A549 (cell line): ENCODE measurements around the gene PIP4K2B. TPM values are rescaled to one million over a fixed set of nuclear protein-coding genes. Genes with fewer than 3 reads are reported as not detected.
A peak's percentile ranks its signal among the peaks of the same experiment; 100 is the strongest.

ENCODE experiments used
- ATAC-seq, 2 experiments: fragments of 200-7000 bp in 1 of 2; fragments of >200 bp in 1 of 2; cut with Nextera tagmentation in 1 of 2; cut with Tn5 transposase in 1 of 2; 3 replicates each; pipeline versions ENCODE4 v1.8.0 to v1.9.1; 2018 to 2020; ENCODE audit warnings: mild to moderate bottlenecking in 1 of 2, moderate library complexity in 1 of 2
- CTCF ChIA-PET: fragments of 300-600 bp; sonication (Branson Sonifier 250); formaldehyde crosslinking; extraction: SDS; loops from one replicate; lab custom pipeline; 2021; ENCODE audit warnings: antibody characterized with exemption, inconsistent platforms; lab: Yijun Ruan, JAX
- POLR2A ChIA-PET: fragments of 350-600 bp; formaldehyde crosslinking; extraction: SDS; loops from one replicate; lab custom pipeline; 2021; ENCODE audit warnings: antibody characterized with exemption, inconsistent platforms; lab: Yijun Ruan, JAX
- DNase-seq, 2 experiments: peaks; one replicate each; pipeline versions ENCODE4 v3.0.0 to v3.0.0-alpha.2; 2011 to 2016; ENCODE audit warnings: low read depth in 1 of 2, low spot score in 1 of 2
- FAIRE-seq: peaks from 2 replicates; lab custom pipeline; 2011; peaks lifted over from hg19 to GRCh38; lab: Jason Lieb, UNC
- H3K27ac ChIP-seq, 2 experiments: fragments of >200 bp; sonication (Bioruptor Twin); formaldehyde crosslinking; 3 replicates each; pipeline ENCODE4 v1.5.1; 2016 to 2017
- H3K4me1 ChIP-seq: fragments of >200 bp; sonication (Bioruptor Twin); formaldehyde crosslinking; 3 replicates; pipeline ENCODE4 v1.6.1; 2016
- H3K4me2 ChIP-seq: fragments of >200 bp; sonication (Bioruptor Twin); formaldehyde crosslinking; 3 replicates; pipeline ENCODE4 v1.6.1; 2016
- H3K4me3 ChIP-seq: fragments of >200 bp; sonication (Bioruptor Twin); formaldehyde crosslinking; 3 replicates; pipeline ENCODE4 v1.5.1; 2016
- H3K9me3 ChIP-seq: fragments of >200 bp; sonication (Bioruptor Twin); formaldehyde crosslinking; 3 replicates; pipeline ENCODE4 v1.6.1; 2016
- BCL3 ChIP-seq: fragments of >200 bp; sonication (Bioruptor Twin); formaldehyde crosslinking; IDR thresholded peaks from 3 replicates; pipeline ENCODE4 v1.6.1; 2016
- BHLHE40 ChIP-seq: IDR thresholded peaks from 2 replicates; pipeline ENCODE4 v1.6.1; 2012; ENCODE audit warnings: low read depth, low read length, inconsistent platforms
- CBX8 ChIP-seq: fragments of 200-600 bp; sonication (generic); IDR thresholded peaks from 2 replicates; pipeline ENCODE4 v1.6.1; 2016
- CEBPB ChIP-seq, 2 experiments: fragments of >200 bp in 1 of 2; sonication (Bioruptor Twin) in 1 of 2; formaldehyde crosslinking in 1 of 2; IDR thresholded peaks; 2 replicates each; pipeline ENCODE4 v1.6.1; 2012 to 2016
- CTCF ChIP-seq: fragments of >200 bp; sonication (Bioruptor Twin); formaldehyde crosslinking; IDR thresholded peaks from 3 replicates; pipeline ENCODE4 v1.5.1; 2016
- E2F6 ChIP-seq: IDR thresholded peaks from 2 replicates; pipeline ENCODE4 v1.6.1; 2012; ENCODE audit warnings: low read depth, borderline replicate concordance
- EP300 ChIP-seq, 2 experiments: fragments of >200 bp; sonication (Bioruptor Twin); formaldehyde crosslinking; IDR thresholded peaks; 2 replicates in 1 of 2; 3 replicates in 1 of 2; pipeline ENCODE4 v1.6.1; 2016 to 2017
- FOSB ChIP-seq: fragments of 250-450 bp; sonication (Bioruptor Pico); IDR thresholded peaks from 2 replicates; pipeline ENCODE4 v1.5.0; 2020; ENCODE audit warnings: mild to moderate bottlenecking, moderate library complexity
- FOSL2 ChIP-seq, 2 experiments: fragments of 450-650 bp in 1 of 2; fragments of >200 bp in 1 of 2; sonication (Bioruptor Twin) in 1 of 2; formaldehyde crosslinking; IDR thresholded peaks; 2 replicates each; pipeline versions ENCODE4 v1.5.0 to v1.6.1; 2016 to 2020; ENCODE audit warnings: mild to moderate bottlenecking in 1 of 2, moderate library complexity in 1 of 2
- HDAC2 ChIP-seq: fragments of 200-600 bp; sonication (generic); IDR thresholded peaks from 2 replicates; pipeline ENCODE4 v1.6.1; 2016
- HES2 ChIP-seq: fragments of >200 bp; sonication (Bioruptor Twin); formaldehyde crosslinking; IDR thresholded peaks from 2 replicates; pipeline ENCODE4 v1.6.1; 2016
- HEYL ChIP-seq: fragments of 250-450 bp; sonication (Bioruptor Pico); IDR thresholded peaks from 2 replicates; pipeline ENCODE4 v1.8.0; 2021; ENCODE audit warnings: mild to moderate bottlenecking, moderate library complexity
- HMGXB4 ChIP-seq: fragments of 250-450 bp; sonication (Bioruptor Pico); IDR thresholded peaks from 2 replicates; pipeline ENCODE4 v1.5.0; 2021; ENCODE audit warnings: mild to moderate bottlenecking, moderate library complexity, borderline replicate concordance
- HOXA7 ChIP-seq: fragments of 250-450 bp; sonication (Bioruptor Pico); IDR thresholded peaks from 2 replicates; pipeline ENCODE4 v1.5.0; 2020; ENCODE audit warnings: mild to moderate bottlenecking, moderate library complexity
- JUN ChIP-seq, 2 experiments: fragments of >200 bp; sonication (Bioruptor Twin); formaldehyde crosslinking; IDR thresholded peaks; 2 replicates in 1 of 2; 3 replicates in 1 of 2; pipeline ENCODE4 v1.6.1; 2016 to 2017
- KDM5A ChIP-seq: fragments of 200-600 bp; sonication (generic); IDR thresholded peaks from 2 replicates; pipeline ENCODE4 v1.6.1; 2016; ENCODE audit warnings: antibody characterized with exemption, mild to moderate bottlenecking
- MAFK ChIP-seq: fragments of 450-650 bp; IDR thresholded peaks from 2 replicates; pipeline ENCODE4 v1.6.1; 2014; ENCODE audit not compliant: partially characterized antibody
- MAZ ChIP-seq: fragments of 150-350 bp; IDR thresholded peaks from 2 replicates; pipeline ENCODE4 v1.6.1; 2014; ENCODE audit warnings: antibody characterized with exemption, low read depth, low read length, borderline replicate concordance
- MYC ChIP-seq: IDR thresholded peaks from 2 replicates; pipeline ENCODE4 v1.6.1; 2012; ENCODE audit warnings: mild to moderate bottlenecking, inconsistent platforms, low read length, improper control_type of control experiment, borderline replicate concordance
- NFE2L2 ChIP-seq: fragments of 150-350 bp; conservative IDR thresholded peaks from 2 replicates; pipeline ENCODE4 v1.6.1; 2014; ENCODE audit warnings: low read length
- PHF8 ChIP-seq: fragments of 200-600 bp; sonication (generic); IDR thresholded peaks from 2 replicates; pipeline ENCODE4 v1.6.1; 2016; ENCODE audit warnings: low read depth, mild to moderate bottlenecking, antibody characterized with exemption, moderate library complexity, borderline replicate concordance
- POLR2A ChIP-seq: IDR thresholded peaks from 2 replicates; pipeline ENCODE4 v1.6.1; 2012; ENCODE audit warnings: mild to moderate bottlenecking, low read length
- RCOR1 ChIP-seq: fragments of 150-350 bp; IDR thresholded peaks from 2 replicates; pipeline ENCODE4 v1.6.1; 2014; ENCODE audit warnings: antibody characterized with exemption, low read length, low read depth
- SMC3 ChIP-seq: fragments of >200 bp; sonication (Bioruptor Twin); formaldehyde crosslinking; IDR thresholded peaks from 3 replicates; pipeline ENCODE4 v1.6.1; 2018; ENCODE audit warnings: inconsistent platforms
- SREBF2 ChIP-seq: fragments of 450-650 bp; IDR thresholded peaks from 2 replicates; pipeline ENCODE4 v1.6.1; 2014; ENCODE audit warnings: mild to moderate bottlenecking, moderate library complexity
- TP53 ChIP-seq: fragments of 250-450 bp; sonication (Bioruptor Pico); IDR thresholded peaks from 2 replicates; pipeline ENCODE4 v1.5.0; 2021; ENCODE audit warnings: mild to moderate bottlenecking, moderate library complexity
- ZC3H11A ChIP-seq: fragments of 450-650 bp; IDR thresholded peaks from 2 replicates; pipeline ENCODE4 v1.6.1; 2014; ENCODE audit warnings: antibody characterized with exemption, mild to moderate bottlenecking
- ZSCAN20 ChIP-seq: fragments of 250-450 bp; sonication (Bioruptor Pico); IDR thresholded peaks from 2 replicates; pipeline ENCODE4 v1.8.0; 2022; ENCODE audit warnings: mild to moderate bottlenecking, moderate library complexity
- WGBS: methylation state at CpG from one replicate; pipeline ENCODE4 v1.1.6; 2017; ENCODE audit errors: missing lambda C conversion rate; 5-methylcytosine and 5-hydroxymethylcytosine counted together
- polyA plus RNA-seq, 4 experiments: library from polyadenylated mRNA; depleted of rRNA in 3 of 4; stranded (reverse); fragments of >200 nt; fragmentation: RNase III in 1 of 4; extraction: RNeasy Plus Mini Kit Qiagen cat#74134 plus additional on column Dnase treatment in 1 of 4; gene quantifications; 2 replicates in 3 of 4; 3 replicates in 1 of 4; pipeline ENCODE4 v1.2.3, GENCODE V29; 2011 to 2017

Gene PIP4K2B
- polyA plus RNA-seq, 2 of the 4 experiments (the other 2 are of a cell fraction): 40.3 to 53.7 TPM

- peak; percentile 75 to 89; a peak in 5 of 6 replicates for ATAC-seq
- peak; percentile 68 to 72 for DNase-seq
- no peak overlapping the region for H3K4me2 ChIP-seq
- 77% methylated on average over 8 of the region's 8 CpGs for WGBS
- H3K9me3 ChIP-seq: no peaks in the 10 kb centered on the region
- CTCF ChIA-PET: interaction anchor here (1.0 kb wide), 2 partner anchors 11 to 18 kb away, joined by 3 read pairs; no protein-coding TSS in a partner anchor
- H3K4me1 ChIP-seq: peaks cover 16% of the 10 kb centered on the region; the same call in 2 of the 3 replicates
- no peak overlapping the region for H3K4me3 ChIP-seq
- no peak for FAIRE-seq
- H3K27ac ChIP-seq: 0 out of 6 replicates have a peak overlapping the region, but pooled peaks of 1 of the 2 experiments have one; percentile 10
- TF ChIP-seq FOSB (CRISPR knock-in tag): no peak
- no peak for TF ChIP-seq FOSL2 (IDR thresholded peaks at IDR 0.05)
- peak; percentile 61 for TF ChIP-seq FOSL2 (CRISPR knock-in tag; IDR thresholded peaks at IDR 0.05)
- TF ChIP-seq CBX8: no peak
- TF ChIP-seq HEYL (CRISPR knock-in tag): no peak
- no peak for TF ChIP-seq TP53 (CRISPR knock-in tag)
- peak in 1 of 2 experiments; percentile 37; a peak in 1 of 4 replicates for TF ChIP-seq CEBPB (IDR thresholded peaks at IDR 0.05)
- no peak for TF ChIP-seq HES2
- no peak for TF ChIP-seq HDAC2
- TF ChIP-seq CTCF: peak; percentile 24; the same call in 2 of the 3 replicates
- no peak for TF ChIP-seq HOXA7
- TF ChIP-seq NFE2L2: no peak
- TF ChIP-seq MAFK: peak; percentile 63
- TF ChIP-seq ZSCAN20: no peak
- POLR2A ChIA-PET: no interaction called here
Observed at GRCh38 chr17:38815576-38816193, 16.3 kb upstream of the PIP4K2B start.

- no peak; a peak in 1 of 6 replicates for ATAC-seq
Observed at GRCh38 chr17:38809828-38810227, 10.5 kb upstream of the PIP4K2B start.

More at GRCh38 chr17:38809828-38810227, 10.5 kb upstream of the PIP4K2B start:
- no peak for TF ChIP-seq BCL3
- TF ChIP-seq JUN (IDR thresholded peaks at IDR 0.05): no peak
- no peak for TF ChIP-seq HMGXB4 (CRISPR knock-in tag)
- no peak for TF ChIP-seq SREBF2
- TF ChIP-seq MYC: no peak
- no peak for TF ChIP-seq MAZ
- TF ChIP-seq KDM5A: no peak
- no peak for TF ChIP-seq PHF8
- TF ChIP-seq RCOR1: no peak
- no peak for TF ChIP-seq EP300 (IDR thresholded peaks at IDR 0.05)
- no peak for TF ChIP-seq HES2
- no peak for TF ChIP-seq HOXA7
- TF ChIP-seq POLR2A: no peak
- TF ChIP-seq BHLHE40: no peak
- TF ChIP-seq ZC3H11A: no peak
- TF ChIP-seq SMC3: no peak
- TF ChIP-seq E2F6: no peak
- TF ChIP-seq CBX8: no peak
- Histone ChIP-seq H3K4me3 (no peak overlapping the region), H3K4me2 (no peak overlapping the region), H3K9me3 (peaks cover 3% of the 10 kb centered on the region; the same call in 1 of the 3 replicates), H3K4me1 (peaks cover 5% of the 10 kb centered on the region; the same call in 1 of the 3 replicates), H3K27ac (no peak overlapping the region)
- FAIRE-seq: no peak
- CTCF ChIA-PET: interaction anchor here (0.6 to 1.7 kb wide), 4 partner anchors 13 to 149 kb away, joined by 3 to 6 read pairs (median 4); no protein-coding TSS in a partner anchor
- DNase-seq: no peak
- POLR2A ChIA-PET: no interaction called here
- WGBS: 90% methylated on average over 7 of the region's 7 CpGs
